Right hindlimb (tissue), 1 donor: Measurements from ENCODE around the gene UGCG.
"Not testable (repeated sequence)": the region's sequence is repeated elsewhere in the genome, so short reads cannot be mapped to it uniquely, and the experiment has no call there.

Experiments
- DNase-seq: peaks from one replicate; pipeline ENCODE4 v3.0.0-alpha.2; 2018

Gene UGCG

GRCh38 chr9:111922324-111923013 is 25.9 kb downstream of the UGCG start:
- DNase-seq: no peak

- no peak for DNase-seq
These were observed 27.7 kb downstream of the UGCG start for GRCh38 chr9:111924281-111924680.

- DNase-seq: no peak
These were observed 28.6 kb downstream of the UGCG start for GRCh38 chr9:111925017-111925770.

GRCh38 chr9:111925784-111926183 is 29.2 kb downstream of the UGCG start:
- DNase-seq: no peak

- DNase-seq: peak; percentile 76
These were observed 29.8 kb downstream of the UGCG start for GRCh38 chr9:111926421-111926875.

- no peak for DNase-seq
These were observed 31.7 kb downstream of the UGCG start for GRCh38 chr9:111928359-111928720.

- no peak for DNase-seq
These were observed 38.1 kb downstream of the UGCG start for GRCh38 chr9:111934747-111935146.

GRCh38 chr9:111936391-111936790 is 39.8 kb downstream of the UGCG start:
- no peak for DNase-seq

GRCh38 chr9:111937301-111937700 is 40.7 kb downstream of the UGCG start:
- DNase-seq: no peak

GRCh38 chr9:111937781-111938426 is 41.3 kb downstream of the UGCG start:
- DNase-seq: no peak

GRCh38 chr9:111938427-111938800 is 41.8 kb downstream of the UGCG start:
- no peak for DNase-seq

- DNase-seq: no peak
These were observed 42.7 kb downstream of the UGCG start for GRCh38 chr9:111939322-111939721.

GRCh38 chr9:111940697-111941096 is 44.1 kb downstream of the UGCG start:
- no peak for DNase-seq

- DNase-seq: no peak
These were observed 46.6 kb downstream of the UGCG start for GRCh38 chr9:111943200-111943599.

- DNase-seq: no peak
These were observed 47.1 kb downstream of the UGCG start for GRCh38 chr9:111943746-111944145.

- DNase-seq: no peak
These were observed 47.7 kb downstream of the UGCG start for GRCh38 chr9:111944241-111944866.

- peak; percentile 56 for DNase-seq
These were observed 48.6 kb downstream of the UGCG start for GRCh38 chr9:111945216-111945615.

GRCh38 chr9:111948109-111948508 is 51.5 kb downstream of the UGCG start:
- not testable (repeated sequence) for DNase-seq

GRCh38 chr9:111948951-111949350 is 52.3 kb downstream of the UGCG start:
- DNase-seq: no peak

GRCh38 chr9:111949919-111950318 is 53.3 kb downstream of the UGCG start:
- no peak for DNase-seq

- DNase-seq: no peak
These were observed 55.9 kb downstream of the UGCG start for GRCh38 chr9:111952559-111952958.

- no peak for DNase-seq
These were observed 56.8 kb downstream of the UGCG start for GRCh38 chr9:111953444-111953843.

GRCh38 chr9:111955048-111955447 is 58.4 kb downstream of the UGCG start:
- DNase-seq: no peak
